CD4-positive, alpha-beta T cell (primary cell): Measurements from ENCODE around the gene RPAIN. TPM values are rescaled to one million over a fixed set of nuclear protein-coding genes. Genes with fewer than 3 reads are reported as not detected.

Experiments
- ATAC-seq: fragments of 200-7000 bp; cut with Tn5 transposase; one replicate; pipeline ENCODE4 v1.10.0; 2022; ENCODE audit warnings: mild to moderate bottlenecking; ENCODE audit not compliant: poor library complexity
- CTCF ChIA-PET: fragments of 350-600 bp; sonication (Branson Sonifier 250); formaldehyde crosslinking; loops from one replicate; lab custom pipeline; 2021; ENCODE audit warnings: antibody characterized with exemption, inconsistent platforms; lab: Charles Lee
- POLR2A ChIA-PET: fragments of 350-600 bp; sonication (Branson Sonifier 250); formaldehyde crosslinking; loops from one replicate; lab custom pipeline; 2021; ENCODE audit warnings: antibody characterized with exemption, inconsistent platforms; lab: Charles Lee
- DNase-seq, 14 experiments: peaks; one replicate each; pipeline ENCODE4 v3.0.0-alpha.2; 2013 to 2020; ENCODE audit warnings: mixed read lengths in 2 of 14
- H3K27ac ChIP-seq, 2 donors: one replicate each; pipeline versions ENCODE4 v1.5.1 to v1.7.0; 2013; ENCODE audit warnings: low read length in 2 of 2, low read depth in 1 of 2, mild to moderate bottlenecking in 1 of 2
- H3K27me3 ChIP-seq, 2 experiments: 1 replicate in 1 of 2; 2 replicates in 1 of 2; pipeline versions ENCODE4 v1.6.1 to v1.7.0; 2013; ENCODE audit warnings: low read length in 2 of 2, control low read depth in 1 of 2, mild to moderate bottlenecking in 1 of 2, moderate library complexity in 1 of 2; ENCODE audit not compliant: insufficient read depth in 2 of 2, control insufficient read depth in 1 of 2
- H3K36me3 ChIP-seq: one replicate; pipeline ENCODE4 v1.6.1; 2013; ENCODE audit warnings: low read length, control low read depth; ENCODE audit not compliant: insufficient read depth
- H3K4me1 ChIP-seq: one replicate; pipeline ENCODE4 v1.6.1; 2013; ENCODE audit warnings: low read length, control low read depth; ENCODE audit not compliant: insufficient read depth
- H3K4me3 ChIP-seq: one replicate; pipeline ENCODE4 v1.5.1; 2013; ENCODE audit warnings: mild to moderate bottlenecking, low read length, moderate library complexity
- H3K9me3 ChIP-seq, 2 experiments: 1 replicate in 1 of 2; 2 replicates in 1 of 2; pipeline versions ENCODE4 v1.6.1 to v1.7.0; 2013; ENCODE audit warnings: low read length in 2 of 2, mild to moderate bottlenecking in 2 of 2, control low read depth in 1 of 2, moderate library complexity in 1 of 2; ENCODE audit not compliant: control insufficient read depth in 1 of 2, insufficient read depth in 1 of 2
- H3K27ac Mint-ChIP-seq: one replicate; pipeline ENCODE4 v1.8.0; 2020; ENCODE audit warnings: mixed read lengths
- H3K27me3 Mint-ChIP-seq: one replicate; pipeline ENCODE4 v1.8.0; 2021; ENCODE audit warnings: mixed read lengths
- H3K36me3 Mint-ChIP-seq: one replicate; pipeline ENCODE4 v1.8.0; 2021; ENCODE audit warnings: low read depth, mixed read lengths
- H3K4me1 Mint-ChIP-seq: one replicate; pipeline ENCODE4 v1.8.0; 2021; ENCODE audit warnings: low read depth, mixed read lengths
- H3K4me3 Mint-ChIP-seq: one replicate; pipeline ENCODE4 v1.8.0; 2020; ENCODE audit warnings: mild to moderate bottlenecking, mixed read lengths
- H3K9me3 Mint-ChIP-seq: one replicate; pipeline ENCODE4 v1.8.0; 2020; ENCODE audit warnings: mixed read lengths
- CTCF ChIP-seq: fragments of 200-600 bp; IDR thresholded peaks from one replicate; pipeline ENCODE4 v1.8.0; 2022; ENCODE audit warnings: antibody characterized with exemption, mild to moderate bottlenecking
- intact Hi-C, 2 experiments: fragments of 100-400 bp; cut with DNase I in 1 of 2; cut with micrococcal nuclease in 1 of 2; formaldehyde crosslinking; loops; one replicate each; pipeline versions ENCODE4 v1.15.1 to v1.9.0; 2023 to 2025; cut with DNase I, micrococcal nuclease
- total RNA-seq, 174 experiments: library from RNA in 2 of 174; stranded (reverse) in 2 of 174; gene quantifications; one replicate each; pipeline ENCODE4 v1.2.3 and lab custom pipeline; 2021 to 2026

RPAIN gene
- total RNA-seq, 2 experiments from 2014 or later = 68.7 to 77.5 TPM

DNA sequence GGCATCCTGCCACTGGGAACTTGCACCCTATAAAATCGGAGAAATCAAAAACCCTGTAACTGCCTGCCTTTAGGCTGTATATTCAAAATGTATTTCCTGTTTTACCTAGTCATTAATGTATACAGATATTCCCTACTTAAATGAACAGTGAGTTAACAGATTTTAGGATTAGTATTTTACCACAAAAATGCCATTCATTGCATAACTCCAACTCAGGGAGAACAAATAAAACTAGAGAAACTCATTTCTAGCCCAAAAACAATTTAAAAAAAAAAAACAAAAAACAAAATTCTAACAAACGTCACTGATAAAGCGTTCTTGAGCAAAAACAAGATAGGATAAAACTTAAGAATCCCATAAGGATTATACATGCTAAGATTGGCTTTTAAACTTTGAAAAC is 52.5 kb downstream of the RPAIN start:
- peaks cover 16% of the 10 kb centered on the region for H3K4me1 ChIP-seq
- peaks cover 50% of the 10 kb centered on the region for H3K36me3 ChIP-seq
- Mint-ChIP-seq H3K4me3 (no peak overlapping the region), H3K4me1 (peaks cover 26% of the 10 kb centered on the region), H3K27ac (no peak overlapping the region), H3K36me3 (peaks cover 59% of the 10 kb centered on the region), H3K9me3 (no peaks in the 10 kb centered on the region), H3K27me3 (no peaks in the 10 kb centered on the region)
- POLR2A ChIA-PET = no interaction called here
- H3K27me3 ChIP-seq = no peaks in the 10 kb centered on the region
- CTCF ChIA-PET = no interaction called here
- no peak for TF ChIP-seq CTCF
- intact Hi-C loops = no loop called here
- ATAC-seq (no peak), DNase-seq (no peak)
- H3K9me3 ChIP-seq = no peaks in the 10 kb centered on the region
- no peak overlapping the region for H3K4me3 ChIP-seq
- no peak overlapping the region for H3K27ac ChIP-seq

- Mint-ChIP-seq H3K9me3 (no peaks in the 10 kb centered on the region), H3K27me3 (no peaks in the 10 kb centered on the region), H3K4me1 (peaks cover 17% of the 10 kb centered on the region), H3K36me3 (peaks cover 73% of the 10 kb centered on the region), H3K27ac (no peak overlapping the region), H3K4me3 (no peak overlapping the region)
- ChIA-PET POLR2A (interaction anchor here (0.6 to 1.5 kb wide), 2 partner anchors 12 to 627 kb away, joined by 3 to 6 read pairs; partner anchors contain the start of genes DERL2 and MIS12), CTCF (interaction anchor here (2.1 kb wide), 1 partner anchor 35 kb away, joined by 6 read pairs; the partner anchor contains the start of gene C1QBP)
- Histone ChIP-seq H3K4me1 (peaks cover 5% of the 10 kb centered on the region), H3K27ac (no peak overlapping the region), H3K36me3 (peaks cover 63% of the 10 kb centered on the region), H3K4me3 (no peak overlapping the region), H3K27me3 (no peaks in the 10 kb centered on the region), H3K9me3 (no peaks in the 10 kb centered on the region)
- ATAC-seq (no peak), DNase-seq (no peak)
- no peak for TF ChIP-seq CTCF
- intact Hi-C loops = no loop called here
These were observed 53.9 kb downstream of the RPAIN start for GRCh38 chr17:5473906-5474305.

DNA sequence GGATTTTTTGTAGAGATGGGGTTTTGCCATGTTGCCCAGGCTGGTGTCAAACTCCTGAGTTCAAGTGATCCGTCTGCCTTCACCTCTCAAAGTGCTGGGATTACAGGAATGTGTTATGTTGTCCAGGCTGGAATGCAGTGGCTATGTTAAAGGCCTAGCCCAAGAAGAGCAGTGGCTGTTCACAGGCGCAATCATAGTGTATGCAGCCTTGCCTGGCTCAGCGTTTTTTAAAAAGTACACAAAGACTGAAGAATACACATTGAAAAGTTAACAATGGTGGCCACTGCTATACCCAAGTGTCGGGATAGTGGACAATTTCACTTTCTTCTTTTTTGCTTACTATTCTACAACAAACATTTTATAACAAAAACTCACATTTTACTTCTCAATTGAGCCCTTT is 59.0 kb downstream of the RPAIN start:
- ATAC-seq = no peak

More for the DNA sequence above, 59.0 kb downstream of the RPAIN start:
- H3K4me3 ChIP-seq = no peak overlapping the region
- intact Hi-C loops = no loop called here
- H3K27me3 ChIP-seq = no peaks in the 10 kb centered on the region
- no peaks in the 10 kb centered on the region for H3K9me3 ChIP-seq
- H3K9me3 Mint-ChIP-seq = no peaks in the 10 kb centered on the region
- H3K27ac Mint-ChIP-seq = no peak overlapping the region
- no peak for DNase-seq
- no peak overlapping the region for H3K27ac ChIP-seq
- CTCF ChIA-PET = no interaction called here
- POLR2A ChIA-PET = no interaction called here
- no peak for TF ChIP-seq CTCF
- H3K4me3 Mint-ChIP-seq = no peak overlapping the region
- no peaks in the 10 kb centered on the region for H3K27me3 Mint-ChIP-seq
- H3K36me3 ChIP-seq = peaks cover 89% of the 10 kb centered on the region
- H3K36me3 Mint-ChIP-seq = peaks cover 99% of the 10 kb centered on the region
- no peaks in the 10 kb centered on the region for H3K4me1 ChIP-seq
- H3K4me1 Mint-ChIP-seq = peaks cover 36% of the 10 kb centered on the region
